HG02943 (cell line): ENCODE measurements around the gene SLC10A3.

Experiments
- ATAC-seq: cut with Tn5 transposase; IDR thresholded peaks from one replicate; pipeline ENCODE4 v1.9.1; 2021; ENCODE audit warnings: mild to moderate bottlenecking, low read depth, moderate library complexity; ENCODE audit not compliant: unreplicated experiment

Gene SLC10A3

DNA sequence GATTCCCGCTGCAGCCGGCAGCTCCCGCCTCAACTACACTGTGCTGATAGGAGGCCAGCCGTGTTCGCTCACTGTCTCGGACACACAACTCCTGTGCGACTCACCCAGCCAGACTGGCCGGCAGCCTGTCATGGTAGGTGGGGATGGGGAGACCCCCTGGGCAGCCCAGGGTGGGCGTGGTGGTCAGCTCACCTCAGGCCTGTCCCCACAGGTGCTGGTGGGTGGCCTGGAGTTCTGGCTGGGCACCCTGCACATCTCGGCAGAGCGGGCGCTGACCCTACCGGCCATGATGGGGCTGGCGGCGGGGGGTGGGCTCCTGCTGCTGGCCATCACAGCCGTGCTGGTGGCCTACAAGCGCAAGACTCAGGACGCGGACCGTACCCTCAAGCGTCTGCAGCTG is 22.9 kb downstream of the SLC10A3 start:
- ATAC-seq: no peak

DNA sequence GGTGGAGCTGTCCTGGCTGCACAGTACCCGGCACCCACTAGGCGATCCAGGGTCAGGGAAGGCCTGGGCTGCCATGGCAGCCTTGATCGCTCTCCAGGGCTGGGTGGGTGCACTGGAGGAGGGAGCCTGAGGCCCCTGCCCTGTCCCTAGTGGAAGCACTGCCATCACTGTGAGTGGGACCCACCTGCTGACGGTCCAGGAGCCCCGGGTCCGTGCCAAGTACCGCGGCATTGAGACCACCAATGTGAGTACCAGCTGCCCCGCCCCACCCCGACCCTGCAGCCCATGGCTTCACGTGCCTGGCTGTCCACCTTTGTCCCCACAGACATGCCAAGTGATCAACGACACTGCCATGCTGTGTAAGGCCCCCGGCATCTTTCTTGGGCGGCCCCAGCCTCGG is 23.5 kb downstream of the SLC10A3 start:
- no peak for ATAC-seq

DNA sequence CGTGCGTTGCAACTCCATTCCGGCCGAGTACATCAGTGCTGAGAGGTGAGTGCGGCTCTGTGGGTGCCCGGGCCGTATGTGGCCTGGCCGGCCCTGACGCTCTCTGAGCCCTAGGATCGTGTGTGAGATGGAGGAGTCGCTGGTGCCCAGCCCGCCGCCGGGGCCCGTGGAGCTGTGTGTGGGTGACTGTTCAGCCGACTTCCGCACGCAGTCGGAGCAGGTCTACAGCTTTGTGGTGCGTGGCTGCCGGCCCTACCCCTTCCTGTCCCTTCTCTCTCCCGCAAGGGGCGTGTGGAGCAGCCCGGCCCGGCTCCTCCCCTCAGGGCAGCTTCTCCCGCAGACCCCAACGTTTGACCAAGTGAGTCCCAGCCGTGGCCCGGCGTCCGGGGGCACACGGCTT is 24.4 kb downstream of the SLC10A3 start:
- no peak for ATAC-seq

DNA sequence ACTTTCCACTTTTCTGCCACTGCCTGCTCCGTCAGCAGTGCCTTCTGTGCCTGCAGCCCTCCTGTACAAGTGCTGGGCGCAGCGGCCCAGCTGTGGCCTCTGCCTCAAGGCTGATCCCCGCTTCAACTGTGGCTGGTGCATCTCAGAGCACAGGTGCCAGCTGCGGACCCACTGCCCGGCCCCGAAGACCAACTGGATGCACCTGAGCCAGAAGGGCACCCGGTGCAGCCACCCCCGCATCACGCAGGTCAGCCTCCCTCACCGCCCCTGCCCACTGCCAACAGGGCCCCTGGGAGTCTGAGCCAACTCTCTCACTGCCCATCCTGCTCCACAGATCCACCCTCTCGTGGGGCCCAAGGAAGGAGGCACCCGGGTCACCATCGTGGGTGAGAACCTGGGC is 24.8 kb downstream of the SLC10A3 start:
- ATAC-seq: no peak

DNA sequence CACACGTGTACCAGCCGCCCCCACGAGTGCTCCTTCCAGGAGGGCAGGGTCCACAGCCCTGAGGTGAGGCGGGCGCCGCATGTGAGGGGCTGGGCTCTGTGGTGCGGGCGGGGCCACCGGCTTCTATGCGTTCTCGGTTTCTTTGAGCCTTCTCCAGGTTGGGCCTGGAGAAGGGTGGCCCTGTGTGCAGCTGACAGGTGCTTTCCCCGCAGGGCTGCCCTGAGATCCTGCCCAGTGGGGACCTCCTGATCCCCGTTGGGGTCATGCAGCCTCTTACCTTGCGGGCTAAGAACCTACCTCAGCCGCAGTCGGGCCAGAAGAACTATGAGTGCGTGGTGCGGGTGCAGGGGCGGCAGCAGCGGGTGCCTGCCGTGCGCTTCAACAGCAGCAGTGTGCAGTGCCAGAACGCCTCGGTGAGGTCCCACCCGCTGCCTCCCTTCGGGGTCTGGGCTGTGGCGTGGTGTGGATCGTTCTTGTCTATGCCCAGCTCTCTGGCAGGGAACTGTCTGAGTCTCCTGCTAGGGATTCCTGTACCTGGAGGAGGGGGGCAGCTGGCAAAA is 25.5 kb downstream of the SLC10A3 start:
- ATAC-seq: no peak

DNA sequence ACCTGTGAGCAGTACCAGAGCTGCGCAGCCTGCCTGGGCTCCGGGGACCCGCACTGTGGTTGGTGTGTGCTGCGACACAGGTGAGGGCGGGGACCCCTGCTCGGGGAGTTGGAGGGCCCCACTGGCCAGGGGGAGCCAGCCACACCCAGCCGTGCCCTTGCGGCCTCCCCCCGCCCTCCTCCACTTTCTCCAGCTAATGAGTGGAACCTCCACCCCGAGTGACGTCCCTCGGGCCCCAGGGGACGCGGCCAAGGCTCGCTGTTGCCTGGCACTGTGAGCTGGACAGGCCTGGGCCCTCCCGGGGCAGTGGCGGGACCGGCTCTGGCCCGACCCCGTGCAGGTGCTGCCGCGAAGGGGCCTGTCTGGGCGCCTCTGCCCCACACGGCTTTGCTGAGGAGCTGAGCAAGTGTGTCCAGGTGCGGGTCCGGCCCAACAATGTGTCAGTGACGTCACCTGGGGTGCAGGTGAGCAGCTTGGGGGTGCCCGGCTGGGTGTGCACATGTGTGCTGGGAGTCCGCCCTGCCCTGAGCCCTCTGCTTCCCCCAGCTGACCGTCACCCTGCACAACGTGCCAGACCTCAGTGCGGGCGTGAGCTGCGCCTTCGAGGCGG is 26.7 kb downstream of the SLC10A3 start:
- ATAC-seq: no peak

DNA sequence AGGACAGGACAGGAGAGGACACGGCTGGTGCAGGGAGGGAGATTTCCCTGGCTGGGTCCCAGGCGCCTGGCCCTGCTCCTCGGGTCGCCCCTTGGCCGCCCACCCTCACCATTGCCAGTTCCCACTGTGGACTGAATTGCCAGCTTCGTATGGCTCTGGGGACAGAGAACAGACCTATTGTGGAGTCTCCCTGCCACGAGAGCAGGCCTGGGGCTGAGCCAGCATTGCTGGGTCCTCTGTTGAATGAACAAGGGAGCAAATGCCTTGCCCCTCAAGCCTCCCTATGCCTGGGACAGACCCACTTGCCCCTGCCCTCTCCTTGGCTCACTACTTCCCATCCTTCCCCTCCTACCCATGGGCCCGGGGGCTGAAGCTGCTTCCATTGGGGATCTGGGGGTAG is 28.0 kb downstream of the SLC10A3 start:
- no peak for ATAC-seq

DNA sequence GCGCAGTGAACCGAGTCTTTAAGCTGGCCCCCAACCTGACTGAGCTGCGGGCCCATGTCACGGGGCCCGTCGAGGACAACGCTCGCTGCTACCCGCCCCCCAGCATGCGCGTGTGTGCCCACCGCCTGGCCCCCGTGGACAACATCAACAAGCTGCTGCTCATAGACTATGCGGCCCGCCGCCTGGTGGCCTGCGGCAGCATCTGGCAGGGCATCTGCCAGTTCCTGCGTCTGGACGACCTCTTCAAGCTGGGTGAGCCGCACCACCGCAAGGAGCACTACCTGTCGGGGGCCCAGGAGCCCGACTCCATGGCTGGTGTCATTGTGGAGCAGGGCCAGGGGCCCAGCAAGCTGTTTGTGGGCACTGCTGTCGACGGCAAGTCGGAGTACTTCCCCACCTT is 30.1 kb downstream of the SLC10A3 start:
- no peak for ATAC-seq

DNA sequence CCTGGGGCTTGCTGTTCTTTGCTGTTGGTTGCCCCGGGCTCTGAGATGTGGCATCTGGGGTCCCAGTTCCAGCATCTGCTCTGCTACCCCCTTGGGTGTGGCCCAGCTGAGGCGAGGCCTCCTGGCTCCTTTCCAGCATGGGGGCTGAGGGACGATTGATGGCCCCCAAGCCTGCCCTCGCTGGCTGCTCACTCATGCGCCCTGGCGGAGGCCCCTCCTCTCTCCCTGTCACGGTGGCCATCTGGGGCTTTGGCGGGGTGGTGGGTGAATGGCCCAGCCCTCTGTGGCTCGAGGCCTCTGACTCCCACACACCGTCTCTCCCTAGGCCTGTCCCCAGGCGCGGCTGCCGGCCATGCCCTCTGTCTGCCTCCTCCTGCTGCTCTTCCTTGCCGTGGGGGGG is 30.6 kb downstream of the SLC10A3 start:
- no peak for ATAC-seq

DNA sequence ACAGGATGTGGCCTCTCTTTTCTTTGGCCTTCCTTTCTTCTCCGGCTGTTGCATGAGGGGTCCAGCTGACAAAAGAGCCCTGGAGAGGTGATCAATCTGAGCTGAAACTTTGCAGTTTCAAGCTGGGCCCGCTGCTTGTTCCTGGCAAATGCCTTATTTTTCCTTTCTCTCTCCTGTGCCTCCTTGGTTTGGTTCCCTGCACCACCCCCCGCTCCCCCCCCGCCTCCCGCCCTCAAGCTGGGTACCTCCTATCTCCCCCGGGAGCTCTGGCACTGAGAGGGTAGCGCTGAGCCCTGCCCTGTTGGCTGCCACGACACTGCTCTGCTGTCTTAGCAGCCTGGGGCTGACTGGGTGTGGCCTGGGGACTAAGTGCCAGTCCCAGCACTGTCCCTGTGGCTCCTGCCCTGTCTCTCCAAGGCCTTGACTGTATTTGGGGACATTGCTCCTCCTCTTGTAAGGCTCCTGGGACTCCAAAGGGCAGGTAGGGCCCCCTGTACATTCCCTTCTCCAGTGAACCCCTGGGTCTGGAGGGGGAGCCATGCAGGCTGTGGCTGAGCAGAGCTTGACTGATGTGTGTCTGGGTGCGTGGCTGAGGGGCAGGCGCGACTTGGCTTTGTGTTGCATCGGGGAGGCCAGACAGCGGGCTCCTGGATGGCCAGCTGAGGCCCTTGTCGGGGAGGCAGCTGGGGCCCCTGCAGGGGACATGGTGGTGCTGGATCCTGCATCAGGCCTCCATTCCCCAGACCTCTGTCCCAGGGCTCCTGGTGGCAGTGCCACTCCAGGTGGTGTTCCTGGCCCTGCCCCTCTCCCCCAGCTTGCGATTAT is 31.3 kb downstream of the SLC10A3 start:
- no peak for ATAC-seq

DNA sequence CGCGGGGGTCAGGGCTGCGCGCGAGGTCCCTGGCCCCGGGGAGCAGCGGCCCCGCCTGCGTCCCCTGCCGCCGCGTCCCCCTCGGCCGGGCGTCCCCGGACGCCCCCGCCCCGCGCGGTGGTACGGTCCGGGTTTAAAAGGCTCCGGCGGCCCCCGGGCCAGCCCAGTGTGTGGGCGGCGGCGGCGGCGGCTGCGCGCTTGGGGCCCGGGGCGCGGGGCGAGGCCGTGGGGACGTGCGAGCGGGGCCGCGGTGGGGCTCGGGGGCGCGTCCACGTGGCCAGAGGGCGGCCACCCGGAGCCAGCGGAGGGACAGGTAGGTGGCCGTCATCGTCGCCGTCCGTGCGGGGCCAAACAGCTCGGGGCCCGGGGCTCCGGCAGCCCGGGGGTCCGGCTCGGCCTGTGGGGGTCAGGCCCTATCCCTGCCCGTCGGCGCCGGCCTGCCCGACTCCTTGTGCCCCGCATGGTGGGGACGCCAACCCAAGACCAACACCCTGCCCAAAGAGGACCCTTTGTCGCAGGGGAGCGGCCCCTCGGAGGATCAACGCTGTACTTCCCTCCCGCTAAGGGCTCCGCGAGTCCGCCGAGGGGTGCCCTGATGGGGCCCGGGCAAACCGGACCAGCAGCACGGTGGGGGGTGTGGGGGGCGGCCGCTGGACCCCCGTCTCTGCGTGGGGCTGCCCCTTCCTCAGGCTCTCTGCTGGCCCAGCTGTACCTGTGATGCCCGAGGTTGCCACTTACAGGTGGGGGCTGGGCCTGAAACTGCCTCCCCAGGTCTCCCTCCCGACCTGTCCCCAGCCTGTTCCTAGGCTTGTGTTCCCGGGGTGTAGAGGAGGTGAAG is 32.1 kb downstream of the SLC10A3 start, which contains the start of gene PLXNA3:
PLXNA3 (plus strand) TSS at position 166 of the 838 bp plus-strand sequence. CDS start 1,903 bp downstream, outside the sequence.
- ATAC-seq: no peak

DNA sequence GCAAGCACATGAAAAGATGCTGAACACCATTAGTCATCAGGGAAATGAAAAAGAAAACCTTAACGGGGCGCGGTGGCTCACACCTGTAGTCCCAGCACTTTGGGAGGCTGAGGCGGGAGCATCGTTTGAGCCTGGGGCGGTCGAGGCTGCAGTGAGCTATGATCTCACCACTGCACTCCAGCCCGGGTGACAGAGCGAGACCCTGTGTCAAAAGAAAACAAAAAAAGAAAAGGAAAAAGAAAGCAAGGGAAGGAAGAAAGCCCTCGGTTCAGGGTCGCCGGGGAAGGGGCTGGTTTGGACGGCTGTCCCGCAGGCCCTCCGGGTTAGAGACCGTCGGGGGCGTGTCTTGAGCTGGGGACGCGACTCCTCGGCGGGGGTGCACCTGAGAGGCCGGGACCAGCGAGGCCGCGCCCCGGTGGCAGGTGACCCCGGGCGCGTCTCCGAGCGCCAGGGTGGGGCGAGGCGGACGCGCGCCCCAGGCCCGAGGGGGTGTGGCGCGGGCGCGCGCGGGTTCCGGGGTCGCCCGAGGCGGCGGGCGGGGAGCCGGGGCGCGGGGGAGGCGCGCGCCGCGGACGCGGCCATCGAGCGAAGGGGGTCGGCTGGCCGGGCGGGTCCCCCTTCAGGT is 32.8 kb downstream of the SLC10A3 start:
- no peak for ATAC-seq

DNA sequence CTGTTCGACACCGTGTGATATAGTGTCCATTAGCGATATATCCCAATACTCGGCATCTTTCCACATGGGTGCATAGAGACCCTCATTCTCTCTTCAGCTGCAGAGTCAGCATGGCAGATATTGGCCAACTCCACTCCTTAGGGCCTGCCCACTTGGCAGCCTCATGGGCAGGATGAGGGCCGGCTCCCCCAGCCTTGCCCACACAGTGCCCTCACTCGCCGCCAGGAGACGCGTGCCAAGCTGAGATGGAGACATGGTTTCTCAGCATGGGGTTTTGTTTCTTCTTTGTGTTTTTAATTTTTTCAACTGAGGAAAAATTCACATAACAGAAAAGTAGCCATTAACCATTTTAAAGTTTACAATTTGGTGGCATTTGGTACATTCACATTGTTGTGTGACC is 37.6 kb downstream of the SLC10A3 start:
- no peak for ATAC-seq

DNA sequence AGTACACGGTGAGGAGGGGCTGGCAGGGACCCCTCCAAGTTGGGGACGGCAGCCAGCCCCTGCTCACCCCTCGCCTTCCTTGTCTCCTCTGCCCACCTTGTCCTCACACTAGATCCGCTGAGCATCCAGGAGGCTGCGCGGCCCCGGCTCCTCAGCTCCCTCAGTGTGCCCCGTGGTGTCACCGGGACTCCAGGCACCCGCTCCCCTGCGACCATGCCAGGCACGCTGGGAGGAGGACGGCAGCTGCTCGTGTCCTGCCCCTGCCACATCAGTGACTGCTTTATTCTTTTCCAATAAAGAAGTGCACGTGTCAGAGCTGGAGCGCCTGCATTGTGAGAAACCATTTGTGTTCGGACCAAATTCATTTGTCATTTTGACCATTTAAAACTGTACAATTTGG is 40.1 kb downstream of the SLC10A3 start:
- ATAC-seq: no peak

DNA sequence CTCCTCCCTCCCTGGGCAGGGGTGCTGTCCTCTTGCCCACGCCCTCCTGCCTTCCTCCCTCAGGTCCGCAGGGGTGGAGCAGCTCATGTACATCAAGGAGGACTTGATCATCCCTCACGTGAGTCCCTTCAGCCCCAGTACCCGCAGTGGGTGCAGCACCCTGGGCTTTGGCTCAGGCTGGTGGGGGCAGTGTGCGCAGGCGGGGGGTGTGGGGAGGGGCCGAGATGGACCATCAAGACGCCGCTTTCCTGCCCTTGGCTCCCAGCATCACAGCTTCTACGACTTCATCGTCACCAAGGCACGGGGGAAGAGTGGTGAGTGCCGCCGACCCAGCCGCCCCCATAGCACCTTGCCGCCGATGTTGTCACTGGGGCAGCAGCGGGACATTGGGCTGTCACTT is 40.8 kb downstream of the SLC10A3 start:
- no peak for ATAC-seq

DNA sequence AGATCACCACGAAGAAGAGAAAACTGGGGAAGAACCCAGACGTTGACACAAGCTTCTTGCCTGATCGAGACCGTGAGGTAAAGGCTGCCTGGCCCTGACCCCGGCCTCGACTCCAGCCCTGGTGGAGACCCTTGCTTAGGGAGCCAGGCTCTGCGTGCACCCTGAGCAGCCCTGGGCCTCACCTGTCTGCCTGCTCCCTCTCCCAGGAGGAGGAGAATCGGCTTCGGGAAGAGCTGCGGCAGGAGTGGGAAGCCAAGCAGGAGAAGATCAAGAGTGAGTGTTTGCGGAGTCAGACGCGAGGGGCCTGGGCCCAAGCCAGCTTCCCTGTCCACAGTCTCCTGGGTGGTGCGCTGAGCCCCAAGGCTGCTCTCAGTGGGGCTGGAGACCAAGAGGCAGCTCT is 41.9 kb downstream of the SLC10A3 start:
- ATAC-seq: no peak

DNA sequence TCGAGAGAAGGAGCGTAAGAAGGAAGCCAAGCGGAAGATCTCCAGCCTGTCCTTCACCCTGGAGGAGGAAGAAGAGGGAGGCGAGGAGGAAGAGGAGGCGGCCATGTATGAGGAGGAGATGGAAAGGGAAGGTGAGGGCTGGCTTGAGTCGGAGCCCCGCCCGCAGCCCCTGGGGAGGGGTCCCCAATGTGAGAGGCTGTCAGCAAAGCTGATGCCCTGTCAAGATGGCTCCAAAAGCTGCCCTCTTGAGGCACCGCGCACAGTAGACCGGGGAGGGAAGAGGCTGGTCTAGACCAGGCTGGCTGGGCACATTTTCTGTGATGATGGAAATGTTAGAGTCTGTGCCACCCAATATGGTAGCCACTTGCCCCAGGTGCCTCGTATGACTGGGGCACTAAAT is 44.0 kb downstream of the SLC10A3 start:
- ATAC-seq: no peak

DNA sequence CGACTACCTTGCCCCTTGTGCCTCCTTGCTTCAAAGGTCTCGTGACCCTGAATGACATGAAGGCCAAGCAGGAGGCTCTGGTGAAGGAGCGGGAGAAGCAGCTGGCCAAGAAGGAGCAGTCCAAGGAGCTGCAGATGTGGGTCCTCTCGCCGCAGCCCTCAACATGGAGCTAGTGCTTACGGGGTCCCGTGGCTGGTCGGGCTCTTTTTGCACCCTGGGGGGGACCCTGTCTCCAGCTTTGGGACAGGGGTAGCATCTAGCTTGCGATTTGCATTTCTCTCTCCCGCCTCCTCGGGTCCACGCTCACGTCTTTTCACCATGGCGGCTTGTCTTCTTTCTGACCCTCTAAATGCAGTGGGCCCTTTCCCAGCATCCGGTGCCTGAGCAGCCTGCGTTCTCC is 44.7 kb downstream of the SLC10A3 start:
- ATAC-seq: no peak

DNA sequence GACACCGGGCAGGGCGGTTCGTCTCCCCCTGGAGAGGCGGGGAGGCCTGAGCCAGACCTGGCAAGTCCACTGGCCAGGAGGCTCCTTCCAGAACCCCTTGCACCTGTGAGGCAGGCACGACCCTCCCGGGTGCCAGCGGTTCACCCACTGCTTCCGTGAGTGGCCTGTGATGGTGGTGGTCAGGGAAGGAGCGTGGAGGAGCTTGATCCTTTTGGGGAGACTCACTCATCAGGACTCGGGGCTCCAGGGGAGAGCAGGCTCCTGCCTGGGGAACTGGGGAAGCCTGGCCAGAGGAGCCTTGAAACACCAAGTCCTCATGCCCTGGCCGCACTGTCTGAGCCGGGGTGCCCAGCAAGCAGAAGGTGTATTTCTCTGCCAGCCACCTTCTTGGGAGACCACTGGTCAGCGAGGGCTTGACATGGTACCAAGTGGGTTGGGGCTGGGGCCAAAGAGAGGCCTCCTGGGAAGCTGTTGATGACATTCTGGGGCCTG is 45.6 kb downstream of the SLC10A3 start:
- no peak for ATAC-seq

DNA sequence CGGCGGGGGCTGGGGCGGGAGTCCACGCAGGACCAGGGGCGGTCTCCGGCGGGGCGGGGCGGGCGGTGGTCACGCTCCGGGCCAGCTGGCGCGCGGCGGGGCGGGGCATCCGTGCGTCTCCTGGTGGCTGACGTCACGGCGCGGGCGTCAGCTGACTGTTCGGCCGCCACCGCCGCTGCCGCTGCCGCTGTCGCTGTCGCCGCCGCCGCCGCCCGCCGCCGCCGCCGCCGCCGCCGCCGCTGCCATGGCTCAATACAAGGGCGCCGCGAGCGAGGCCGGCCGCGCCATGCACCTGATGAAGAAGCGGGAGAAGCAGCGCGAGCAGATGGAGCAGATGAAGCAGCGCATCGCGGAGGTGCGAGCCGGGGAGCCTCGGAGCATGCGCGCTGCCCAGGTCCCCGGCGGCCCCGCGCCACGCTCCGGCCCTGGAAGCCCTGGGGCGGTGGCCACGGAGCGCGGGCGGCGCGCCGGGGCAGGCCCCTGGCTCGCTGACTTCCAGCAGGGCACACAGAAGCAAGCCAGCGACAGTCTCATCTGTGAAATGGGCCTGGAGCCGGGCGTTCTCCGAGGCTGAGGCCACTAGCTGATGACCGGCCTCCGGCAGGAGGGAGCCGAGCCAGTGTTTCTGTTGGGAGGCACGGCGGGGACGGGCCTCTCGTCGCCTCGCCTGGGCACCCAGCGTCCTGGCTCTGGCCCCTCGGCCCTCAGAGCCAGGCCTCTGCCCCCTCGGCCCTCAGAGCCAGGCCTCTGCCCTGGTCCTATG is 46.3 kb downstream of the SLC10A3 start, which contains the start of gene FAM50A:
FAM50A (plus strand) TSS at position 150 of the 763 bp plus-strand sequence; CDS start at position 245, 95 bp downstream.
- ATAC-seq: no peak
